ENCODE data around the gene STPG1.

GRCh38 chr1:24319312-24319863 is 94.2 kb downstream of the STPG1 start, which contains the start of gene GRHL3:
- no peak for TF ChIP-seq TAF1 (IDR thresholded peaks at IDR 0.05; ENCODE audit: borderline replicate concordance, low read depth, low read length)
- no peak for TF ChIP-seq POLR2A (IDR thresholded peaks at IDR 0.05; ENCODE audit: low read depth, low read length)
